ENCODE results near the gene FUS. TPM values are rescaled to one million over a fixed set of nuclear protein-coding genes. Genes with fewer than 3 reads are reported as not detected.
A peak's percentile ranks its signal among the peaks of the same experiment; 100 is the strongest.
"Not testable (repeated sequence)": the region's sequence is repeated elsewhere in the genome, so short reads cannot be mapped to it uniquely, and the experiment has no call there.

The FUS gene
- total and polyA plus RNA-seq, 12 donors = 12.7 to 536 (median 148) TPM

DNA sequence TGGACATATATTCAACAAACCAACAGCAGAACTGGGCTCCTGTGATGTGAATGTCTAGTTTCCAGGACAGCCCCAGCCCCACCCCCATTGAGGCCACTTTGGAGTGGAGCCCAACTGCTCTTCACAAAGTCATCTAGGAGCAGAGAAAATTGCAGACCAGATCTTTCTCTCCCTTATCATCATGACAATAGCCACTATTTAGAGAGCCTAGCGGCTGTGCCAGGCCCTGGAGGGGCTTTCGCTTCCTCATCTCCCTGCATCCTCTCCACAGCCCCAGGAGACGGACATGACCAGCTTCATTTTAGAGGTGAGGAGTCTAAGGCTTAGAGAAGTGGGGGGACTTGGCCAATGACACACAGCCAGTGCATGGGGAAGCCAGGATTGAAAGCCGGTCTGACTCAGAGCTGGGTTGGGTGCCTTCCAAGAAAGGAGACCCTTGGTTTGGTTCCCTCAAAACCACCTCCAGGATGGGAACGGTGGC lies 45.8 kb upstream of the FUS start:
- peaks cover 5 to 10% of the 10 kb centered on the region in 2 donors for H3K4me1 ChIP-seq (replicated peaks in 1 of 2)
- no peaks in the 10 kb centered on the region for H3K9me3 ChIP-seq (replicated peaks in 1 of 3)
- DNase-seq = peak in 1 of 7 donors; percentile 35
- no peak for TF ChIP-seq POLR2A (IDR thresholded peaks at IDR 0.05)
- TF ChIP-seq, protein P1, sequence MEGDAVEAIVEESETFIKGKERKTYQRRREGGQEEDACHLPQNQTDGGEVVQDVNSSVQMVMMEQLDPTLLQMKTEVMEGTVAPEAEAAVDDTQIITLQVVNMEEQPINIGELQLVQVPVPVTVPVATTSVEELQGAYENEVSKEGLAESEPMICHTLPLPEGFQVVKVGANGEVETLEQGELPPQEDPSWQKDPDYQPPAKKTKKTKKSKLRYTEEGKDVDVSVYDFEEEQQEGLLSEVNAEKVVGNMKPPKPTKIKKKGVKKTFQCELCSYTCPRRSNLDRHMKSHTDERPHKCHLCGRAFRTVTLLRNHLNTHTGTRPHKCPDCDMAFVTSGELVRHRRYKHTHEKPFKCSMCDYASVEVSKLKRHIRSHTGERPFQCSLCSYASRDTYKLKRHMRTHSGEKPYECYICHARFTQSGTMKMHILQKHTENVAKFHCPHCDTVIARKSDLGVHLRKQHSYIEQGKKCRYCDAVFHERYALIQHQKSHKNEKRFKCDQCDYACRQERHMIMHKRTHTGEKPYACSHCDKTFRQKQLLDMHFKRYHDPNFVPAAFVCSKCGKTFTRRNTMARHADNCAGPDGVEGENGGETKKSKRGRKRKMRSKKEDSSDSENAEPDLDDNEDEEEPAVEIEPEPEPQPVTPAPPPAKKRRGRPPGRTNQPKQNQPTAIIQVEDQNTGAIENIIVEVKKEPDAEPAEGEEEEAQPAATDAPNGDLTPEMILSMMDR (IDR thresholded peaks at IDR 0.05) = no peak
- H3K36me3 ChIP-seq (replicated peaks in 1 of 2) = peaks cover 0 to 20% of the 10 kb centered on the region in 2 donors
- 25 to 41% (median 37%) methylated on average over 3 to 5 of the region's 5 CpGs for WGBS, 4 donors
- no peak overlapping the region for H3K4me3 ChIP-seq
- intact Hi-C loops (cut with DNase I) = no loop called here
- H3K27me3 ChIP-seq = no peaks in the 10 kb centered on the region
- H3K27ac ChIP-seq = peak overlapping the region in 1 of 5 donors; percentile 1

DNA sequence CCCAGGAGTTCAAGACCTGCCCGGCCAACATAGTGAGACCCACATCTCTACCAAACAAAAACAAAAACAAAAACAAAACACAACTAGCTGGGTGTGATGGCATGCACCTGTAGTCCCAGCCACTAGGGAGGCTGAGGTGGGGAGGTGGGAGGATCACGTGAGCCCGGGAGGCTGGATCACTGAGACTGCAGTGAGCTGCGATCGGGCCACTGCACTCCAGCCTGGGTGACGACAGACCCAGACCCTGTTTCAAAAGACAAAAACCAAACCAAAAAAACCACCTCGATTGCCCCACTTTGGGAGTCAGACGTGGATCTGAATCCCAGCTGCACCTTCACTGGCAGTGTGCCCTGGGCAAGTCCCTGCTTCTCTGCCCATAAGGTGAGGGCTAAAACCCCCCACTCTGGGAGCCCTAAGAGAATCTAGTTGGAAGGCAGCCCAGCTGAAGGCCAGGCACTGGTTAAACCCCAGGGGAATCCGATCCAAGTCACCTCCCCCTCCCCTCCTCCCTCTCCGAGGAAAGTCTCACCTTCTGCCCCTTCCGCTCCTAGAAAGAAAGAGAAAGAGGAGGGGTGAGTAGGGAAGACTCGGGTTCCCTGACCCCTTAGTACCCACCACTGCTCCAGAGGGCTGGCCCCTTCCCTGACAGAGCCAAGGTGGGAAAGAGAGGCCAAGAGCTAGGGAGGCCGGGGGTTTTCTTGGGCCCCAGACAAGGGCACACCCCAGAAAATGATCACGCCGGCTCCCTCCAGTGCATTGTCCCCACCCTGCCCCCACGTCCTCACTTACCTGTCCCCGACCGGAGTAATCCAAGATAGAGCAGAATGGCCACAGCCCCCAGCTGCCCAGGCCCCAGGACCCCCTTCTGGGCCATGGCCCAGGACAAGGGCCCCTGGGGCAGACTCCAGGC lies 45.1 kb upstream of the FUS start:
- no peak overlapping the region for H3K27ac ChIP-seq
- H3K4me1 ChIP-seq (replicated peaks in 1 of 2) = peaks cover 7 to 11% of the 10 kb centered on the region in 2 donors
- H3K9me3 ChIP-seq (replicated peaks in 1 of 3) = no peaks in the 10 kb centered on the region
- no peaks in the 10 kb centered on the region for H3K27me3 ChIP-seq
- H3K4me3 ChIP-seq = no peak overlapping the region
- peak in 2 of 7 donors; percentile 21 to 31 for DNase-seq
- H3K36me3 ChIP-seq (replicated peaks in 1 of 2) = peaks cover 0 to 12% of the 10 kb centered on the region in 2 donors
- intact Hi-C loops (cut with DNase I) = no loop called here
- TF ChIP-seq, protein P1 (IDR thresholded peaks at IDR 0.05) = peak in 1 of 6 experiments; percentile 14
- no peak for TF ChIP-seq POLR2A (IDR thresholded peaks at IDR 0.05)
- WGBS, 4 donors = 21 to 35% (median 34%) methylated on average over 14 to 18 of the region's 18 CpGs

- Histone ChIP-seq H3K9me3 (replicated peaks in 1 of 3) (no peaks in the 10 kb centered on the region), H3K27me3 (no peaks in the 10 kb centered on the region), H3K27ac (no peak within 1 kb of the TSS), H3K36me3 (replicated peaks in 1 of 2) (peaks cover 0 to 4% of the 10 kb centered on the region in 2 donors), H3K4me3 (no peak within 1 kb of the TSS), H3K4me1 (replicated peaks in 1 of 2) (peaks cover 7 to 11% of the 10 kb centered on the region in 2 donors)
- TF ChIP-seq, protein P1 (IDR thresholded peaks at IDR 0.05) = no peak
- no peak for TF ChIP-seq POLR2A (IDR thresholded peaks at IDR 0.05)
- DNase-seq = peak in 2 of 7 donors; percentile 26
- 41 to 67% (median 54%) methylated on average over 4 to 22 of the region's 22 CpGs for WGBS, 4 donors
- intact Hi-C loops (cut with DNase I) = no loop called here
Measured at GRCh38 chr16:31135535-31136286, 44.2 kb upstream of the FUS start, which contains the start of gene PRSS8. TSS of gene PRSS8 (minus strand) at chr16:31135727. CDS start at chr16:31135498, 229 bp downstream.

DNA sequence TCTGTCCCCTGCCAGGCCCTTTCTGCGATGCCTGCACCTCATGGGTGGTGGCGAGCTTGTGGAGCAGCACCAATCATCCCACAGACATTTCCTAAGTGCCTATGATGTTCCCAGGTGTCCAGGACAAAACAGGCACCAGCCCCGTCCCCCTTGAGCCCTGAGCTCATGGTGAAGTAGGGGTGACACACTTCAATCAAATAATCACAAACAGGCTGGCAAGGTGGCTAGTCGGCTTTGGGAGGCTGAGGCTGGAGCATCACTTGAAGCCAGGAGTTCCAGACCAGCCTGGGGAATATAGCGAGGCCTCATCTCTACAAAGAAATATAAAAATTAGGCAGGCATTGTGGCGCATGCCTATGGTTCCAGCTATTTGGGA lies 43.7 kb upstream of the FUS start:
- Histone ChIP-seq H3K9me3 (replicated peaks in 1 of 3) (no peaks in the 10 kb centered on the region), H3K4me3 (no peak overlapping the region), H3K27me3 (no peaks in the 10 kb centered on the region), H3K27ac (no peak overlapping the region), H3K4me1 (replicated peaks in 1 of 2) (peaks cover 10 to 16% of the 10 kb centered on the region in 2 donors), H3K36me3 (replicated peaks in 1 of 2) (peaks cover 0 to 4% of the 10 kb centered on the region in 2 donors)
- WGBS, 4 donors = 88 to 94% (median 90%) methylated on average over 4 to 6 of the region's 6 CpGs
- DNase-seq = peak in 1 of 7 donors; percentile 16
- TF ChIP-seq, protein P1 (IDR thresholded peaks at IDR 0.05) = no peak
- TF ChIP-seq POLR2A (IDR thresholded peaks at IDR 0.05) = no peak
- intact Hi-C loops (cut with DNase I) = no loop called here

GRCh38 chr16:31136822-31137499 lies 43.0 kb upstream of the FUS start:
- peak in 1 of 7 donors; percentile 19 for DNase-seq
- WGBS, 4 donors = 88 to 93% (median 89%) methylated on average over 20 of the region's 20 CpGs
- H3K4me3 ChIP-seq; H3K9me3 ChIP-seq (replicated peaks in 1 of 3); intact Hi-C loops (cut with DNase I); H3K27me3 ChIP-seq; H3K36me3 ChIP-seq (replicated peaks in 1 of 2); H3K27ac ChIP-seq: not testable (repeated sequence)
- peaks cover 17 to 23% of the 10 kb centered on the region in 2 donors for H3K4me1 ChIP-seq (replicated peaks in 1 of 2)

Measured in adrenal gland (tissue), 12 donors.